Stimulated activated naive CD4-positive, alpha-beta T cell treated with Interleukin-2 at 50 U/mL for 16 hours (primary cell): ENCODE data around the gene TCF4.

Source experiments
- DNase-seq: peaks from one replicate; lab custom pipeline; 2025; lab: John Stamatoyannopoulos, UW

The TCF4 gene

GRCh38 chr18:55588111-55588869, at the start of gene TCF4:
Gene TCF4 (minus strand): TSS chr18:55588192. CDS start chr18:55587116, 1,076 bp downstream.
- DNase-seq = peak; percentile 5

GRCh38 chr18:55637204-55637603, 49.2 kb upstream of the TCF4 start:
- no peak for DNase-seq

DNA sequence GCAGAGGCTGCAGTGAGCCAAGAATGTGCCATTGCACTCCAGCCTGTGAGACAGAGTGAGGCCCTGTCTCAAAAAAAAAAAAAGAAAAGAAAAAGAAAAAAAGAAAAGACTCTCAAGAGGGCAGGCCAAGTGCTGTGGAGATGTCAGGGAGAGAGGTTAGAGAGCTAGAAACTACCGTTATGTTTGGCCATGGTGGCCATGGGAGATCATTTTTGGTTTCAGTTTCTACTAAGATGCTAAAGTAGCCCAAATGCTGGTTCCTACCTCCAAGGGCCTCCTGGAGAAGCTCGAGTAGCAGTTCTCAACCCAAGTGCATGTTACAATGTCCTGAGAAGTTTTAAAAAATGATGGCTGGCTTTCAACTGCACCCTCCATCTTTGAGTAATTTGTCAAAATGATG, 47.4 kb upstream of the TCF4 start:
- DNase-seq = no peak

DNA sequence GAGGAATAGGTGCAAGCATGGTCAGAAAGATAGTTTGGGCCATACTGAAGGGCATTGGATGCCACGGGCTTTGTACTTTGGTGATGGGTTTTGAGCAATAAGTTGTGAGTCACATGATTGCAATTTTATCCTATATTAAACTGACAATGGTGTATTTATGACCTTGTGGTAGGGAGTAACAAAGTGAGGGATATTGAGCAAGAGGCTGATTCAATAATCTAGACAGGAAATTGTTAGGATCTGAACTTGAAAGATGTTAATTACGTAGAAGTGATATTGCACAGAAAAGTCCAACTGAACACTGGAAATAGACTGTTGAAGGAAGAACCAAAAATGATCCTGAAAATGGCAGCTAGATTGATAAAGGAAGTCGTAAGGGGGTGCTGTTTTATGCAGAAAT, 46.6 kb upstream of the TCF4 start:
- DNase-seq = no peak

DNA sequence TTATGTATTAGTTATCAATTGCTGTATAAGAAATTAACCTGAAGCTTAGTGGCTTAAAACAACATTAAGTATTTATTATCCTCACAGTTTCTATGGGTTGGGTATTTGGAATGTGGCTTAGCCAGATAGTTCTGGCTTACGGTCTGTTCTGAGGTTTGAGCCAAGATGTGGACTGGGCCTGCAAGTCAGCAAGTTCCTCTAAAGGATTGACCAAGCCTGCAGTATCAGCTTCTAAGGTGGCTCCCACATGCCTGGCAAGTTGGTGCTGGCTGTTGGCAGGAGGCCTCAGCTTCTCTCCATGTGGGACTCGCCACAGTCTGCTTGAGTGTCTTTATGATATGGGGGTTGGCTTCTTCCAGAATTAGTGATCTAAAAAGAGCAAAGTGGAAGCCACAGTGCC, 45.0 kb upstream of the TCF4 start:
- DNase-seq = no peak

DNA sequence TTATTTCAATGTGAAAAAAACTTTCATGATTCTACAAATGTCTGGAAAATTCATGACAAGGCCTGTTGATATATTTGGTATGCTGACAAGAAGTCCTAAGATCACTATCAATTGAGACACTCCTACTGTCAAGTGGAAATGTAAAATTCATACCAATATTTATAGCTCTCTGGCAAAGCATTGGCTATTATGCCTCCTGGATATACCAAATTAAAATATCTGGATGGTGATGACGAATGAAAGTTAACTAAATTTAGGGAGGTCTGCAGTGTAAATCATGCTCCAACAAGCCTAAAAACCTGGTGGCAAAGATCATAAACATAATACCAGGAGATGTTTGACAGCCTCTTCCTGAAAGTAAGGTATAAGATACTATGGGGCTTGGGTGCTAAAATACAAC, 41.1 kb upstream of the TCF4 start:
- DNase-seq = no peak

DNA sequence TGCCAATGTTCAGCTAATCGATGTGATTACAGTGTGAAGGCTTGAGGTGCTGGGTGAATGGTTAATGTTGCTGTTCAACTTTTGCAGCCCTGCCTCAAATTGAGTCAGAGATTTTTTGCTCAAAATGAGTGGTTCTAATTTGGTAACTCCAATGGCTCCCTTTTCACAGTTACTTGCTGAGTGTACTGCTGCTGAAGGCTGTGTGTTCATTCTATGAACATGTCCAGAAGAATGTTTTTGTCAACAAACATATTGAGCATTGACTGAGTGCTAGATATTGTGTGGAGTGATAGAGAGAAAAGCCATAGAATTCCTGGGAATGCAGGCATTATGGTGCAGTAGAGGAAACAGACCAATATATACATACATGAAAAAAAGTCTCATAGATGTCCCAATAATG, 39.0 kb upstream of the TCF4 start:
- no peak for DNase-seq

DNA sequence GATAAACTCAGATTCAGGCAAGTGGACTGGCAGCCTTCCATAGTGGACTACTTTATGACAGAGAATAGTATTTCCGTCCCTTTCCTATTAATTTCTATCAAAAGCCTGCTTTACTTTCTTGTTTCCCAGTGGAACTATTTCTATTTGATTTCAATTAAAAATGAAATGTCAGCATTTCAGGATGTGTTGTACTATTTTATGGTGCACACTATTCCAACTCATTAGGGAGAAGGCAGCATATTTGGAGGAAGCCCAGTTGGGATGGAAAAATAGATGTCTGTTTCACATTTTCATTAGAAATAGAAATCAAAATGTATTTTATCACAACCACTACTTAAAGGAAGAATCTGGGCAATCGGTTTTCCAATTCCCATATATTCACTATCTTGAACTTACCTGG, 37.9 kb upstream of the TCF4 start:
- no peak for DNase-seq

GRCh38 chr18:55623626-55624025, 35.6 kb upstream of the TCF4 start:
- DNase-seq = no peak

GRCh38 chr18:55610506-55610905, 22.5 kb upstream of the TCF4 start:
- DNase-seq = no peak

DNA sequence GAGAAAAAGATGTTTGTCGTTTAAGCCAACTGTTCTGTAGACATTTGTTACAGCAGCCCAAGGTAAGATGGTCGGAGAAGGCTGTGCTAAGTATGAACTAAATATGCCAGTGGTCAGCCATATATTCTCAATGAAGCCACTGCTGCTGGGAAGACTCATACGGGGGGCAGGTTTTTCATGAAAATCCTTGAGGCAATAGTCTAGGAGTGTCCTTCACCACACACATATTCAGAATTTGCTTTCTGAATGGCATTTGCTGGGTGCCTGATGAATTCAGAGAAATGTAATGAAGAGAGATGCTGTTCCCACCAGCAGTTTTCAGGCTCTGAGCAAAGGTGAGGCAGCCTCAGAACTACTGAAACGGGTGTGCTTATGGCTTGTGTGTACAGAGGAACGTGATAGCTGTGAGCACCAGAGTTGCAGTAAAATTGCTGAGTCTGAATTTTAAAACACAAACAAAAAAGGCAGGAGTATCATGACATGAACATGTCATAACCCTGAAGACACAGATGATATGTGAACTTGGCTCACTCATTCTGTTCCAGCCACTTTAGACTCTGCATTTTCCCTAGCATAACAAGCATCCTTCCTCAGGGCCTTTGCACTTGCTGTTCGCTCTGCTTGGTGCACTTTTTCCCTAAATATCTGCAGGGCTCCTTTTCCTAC, 21.3 kb upstream of the TCF4 start:
- no peak for DNase-seq

- DNase-seq = no peak
Observed at GRCh38 chr18:55608497-55608896, 20.5 kb upstream of the TCF4 start.

GRCh38 chr18:55607773-55608172, 19.8 kb upstream of the TCF4 start:
- DNase-seq = no peak

- no peak for DNase-seq
Observed at GRCh38 chr18:55605733-55606338, 17.8 kb upstream of the TCF4 start.

GRCh38 chr18:55603775-55604174, 15.8 kb upstream of the TCF4 start:
- no peak for DNase-seq

GRCh38 chr18:55593888-55594287, 5.9 kb upstream of the TCF4 start:
- no peak for DNase-seq

DNA sequence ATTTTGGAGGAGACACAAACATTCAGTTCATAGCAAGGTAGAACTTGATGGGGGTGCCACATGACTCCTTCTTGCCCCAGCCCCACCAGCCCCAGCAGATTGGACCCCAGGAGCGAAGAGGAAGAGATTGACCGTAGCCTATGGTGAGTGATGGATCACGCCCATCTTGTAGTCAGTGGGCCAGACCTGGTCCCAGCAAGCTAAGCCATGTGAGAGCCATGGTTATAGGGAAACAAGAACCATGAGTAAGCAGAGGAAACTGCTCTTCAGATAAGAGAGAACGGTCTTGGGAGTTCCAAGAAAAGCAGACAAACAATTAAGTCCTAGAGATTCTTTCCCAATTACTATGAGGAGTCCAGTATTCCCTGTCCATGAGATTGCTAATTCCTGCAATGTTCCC, 4.6 kb upstream of the TCF4 start:
- no peak for DNase-seq

GRCh38 chr18:55592106-55592505, 4.1 kb upstream of the TCF4 start:
- no peak for DNase-seq

DNA sequence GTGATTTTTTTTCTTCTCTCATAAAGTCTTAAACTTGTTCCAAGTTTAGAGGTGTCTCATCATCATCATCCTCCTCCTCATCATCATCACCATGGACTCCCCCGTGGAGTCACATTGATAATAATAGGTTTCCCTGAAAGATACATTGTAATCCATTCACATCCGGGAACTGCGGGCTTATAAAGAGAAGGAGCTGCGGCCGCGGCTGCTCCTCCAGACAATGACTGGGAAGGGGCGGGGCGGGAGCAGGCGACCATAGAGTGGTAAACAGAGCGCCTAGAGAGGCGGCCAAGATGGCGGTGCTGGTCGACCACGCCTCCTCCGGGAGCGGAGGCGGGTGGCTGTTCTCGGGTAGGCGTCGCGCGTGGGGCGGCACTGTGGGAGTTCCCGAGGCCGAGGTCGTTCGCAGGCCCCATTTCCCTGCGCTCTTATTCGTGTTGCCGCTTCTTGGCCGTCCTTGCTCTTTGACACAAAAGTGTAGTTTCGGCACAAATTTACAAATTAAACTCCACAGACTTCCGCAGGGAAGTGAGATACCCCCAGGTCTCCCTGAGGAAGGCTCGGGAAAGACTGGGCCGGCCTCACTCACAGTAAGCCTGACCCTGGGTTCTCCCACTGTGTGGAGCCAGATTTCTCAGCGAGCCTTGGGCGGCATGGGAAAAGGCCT, 1.8 kb upstream of the TCF4 start:
- peak; percentile 13 for DNase-seq

GRCh38 chr18:55588870-55589595, 1.0 kb upstream of the TCF4 start:
- no peak for DNase-seq

DNA sequence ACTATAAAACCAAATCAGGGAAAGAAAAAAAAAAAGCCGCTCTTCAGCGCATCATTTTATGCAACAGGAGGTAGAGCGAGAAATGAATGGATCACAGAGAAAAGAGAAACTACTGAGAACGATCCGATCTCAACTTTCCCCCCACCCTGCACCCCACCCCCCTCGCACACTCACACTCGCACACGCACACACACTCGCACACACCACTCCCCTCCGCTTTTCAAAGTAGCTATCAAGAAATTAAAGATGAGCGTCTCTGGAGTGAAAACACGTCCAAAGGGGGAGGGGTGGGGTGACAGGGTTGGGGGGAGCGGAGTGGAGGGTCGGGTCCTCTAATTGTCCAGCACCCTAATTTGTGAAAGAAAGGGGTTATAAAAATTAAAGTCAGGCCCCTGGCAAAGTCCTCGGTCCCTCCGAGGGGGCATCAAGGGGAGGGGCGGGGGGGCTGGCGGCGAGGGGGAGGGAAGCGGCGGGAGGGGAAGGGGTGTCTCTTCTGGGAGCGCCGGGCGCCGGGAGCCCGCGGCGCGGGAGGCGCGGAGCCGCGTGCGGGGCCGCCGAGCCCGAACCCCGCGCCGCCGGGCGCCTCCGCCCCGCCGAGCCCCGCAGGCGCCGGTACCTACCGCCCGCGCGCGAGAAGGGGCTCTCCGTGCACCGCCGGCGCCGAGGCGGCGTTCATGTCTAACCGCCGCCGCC, 428 bp downstream of the TCF4 start:
- DNase-seq = no peak
